GM12878 (cell line): ENCODE results near the gene SPATA32. TPM values are rescaled to one million over a fixed set of nuclear protein-coding genes. Genes with fewer than 3 reads are reported as not detected.

Source experiments
- ATAC-seq: fragments of 200-7000 bp; cut with Tn5 transposase; 3 replicates; pipeline ENCODE4 v1.9.1; 2020; ENCODE audit warnings: mild to moderate bottlenecking, moderate library complexity
- BruUV-seq: library from RNA; stranded (reverse); fragments of 400-500 nt; replicated peaks from 2 replicates; lab custom pipeline; 2021; lab: Mats Ljungman, UMichigan
- CTCF ChIA-PET: fragments of 300-600 bp; sonication (Branson Sonifier 250); formaldehyde crosslinking; extraction: SDS; loops from one replicate; lab custom pipeline; 2021; ENCODE audit warnings: inconsistent platforms; lab: Yijun Ruan, JAX
- POLR2A ChIA-PET: fragments of 350-600 bp; formaldehyde crosslinking; extraction: SDS; loops from one replicate; lab custom pipeline; 2021; ENCODE audit warnings: inconsistent platforms; lab: Charles Lee
- RAD21 ChIA-PET: fragments of 300-600 bp; sonication (Branson Sonifier 250); formaldehyde crosslinking; loops from one replicate; lab custom pipeline; 2023; ENCODE audit warnings: antibody characterized with exemption; ENCODE audit not compliant: unreplicated experiment; lab: Charles Lee
- SMC1A ChIA-PET: fragments of 300-600 bp; sonication (Branson Sonifier 250); formaldehyde crosslinking; loops from one replicate; lab custom pipeline; 2023; ENCODE audit not compliant: unreplicated experiment, uncharacterized antibody; lab: Charles Lee
- DNase-seq: peaks from one replicate; pipeline ENCODE4 v3.0.0-alpha.2; 2011; ENCODE audit warnings: low read depth, low spot score
- FAIRE-seq: peaks from 3 replicates; lab custom pipeline; 2011; peaks lifted over from hg19 to GRCh38; lab: Jason Lieb, UNC
- H2AFZ ChIP-seq: 2 replicates; pipeline ENCODE4 v1.6.0; 2011; ENCODE audit warnings: low read depth, low read length, control low read depth; ENCODE audit not compliant: control insufficient read depth
- H3K27ac ChIP-seq: 2 replicates; pipeline ENCODE4 v1.5.1; 2011; ENCODE audit warnings: control low read depth; ENCODE audit not compliant: control insufficient read depth, insufficient read depth
- H3K27me3 ChIP-seq, 2 experiments: replicated peaks in 1 of 2; 2 replicates each; pipeline versions ENCODE4 v1.6.0 to v1.6.1; 2011; ENCODE audit warnings: low read length in 1 of 2; ENCODE audit not compliant: control insufficient read depth in 2 of 2, insufficient read depth in 2 of 2
- H3K36me3 ChIP-seq, 2 experiments: 2 replicates each; pipeline ENCODE4 v1.5.1; 2011; ENCODE audit warnings: low read length in 1 of 2; ENCODE audit not compliant: control insufficient read depth in 2 of 2, insufficient read depth in 2 of 2
- H3K4me1 ChIP-seq: 2 replicates; pipeline ENCODE4 v1.6.1; 2011; ENCODE audit warnings: mild to moderate bottlenecking, low read length, moderate library complexity, mixed read lengths; ENCODE audit not compliant: control insufficient read depth, insufficient read depth
- H3K4me2 ChIP-seq: 2 replicates; pipeline ENCODE4 v1.6.0; 2011; ENCODE audit warnings: control low read depth; ENCODE audit not compliant: control insufficient read depth, insufficient read depth
- H3K4me3 ChIP-seq: fragments of 200-600 bp; sonication (generic); 2 replicates; pipeline ENCODE4 v1.5.1; 2016
- H3K79me2 ChIP-seq: 2 replicates; pipeline ENCODE4 v1.6.0; 2011; ENCODE audit warnings: low read length; ENCODE audit not compliant: control insufficient read depth, insufficient read depth
- H3K9ac ChIP-seq: 2 replicates; pipeline ENCODE4 v1.8.0; 2011; ENCODE audit warnings: low read length, control low read depth, mixed read lengths; ENCODE audit not compliant: control insufficient read depth, insufficient read depth
- H3K9me3 ChIP-seq: replicated peaks from 3 replicates; pipeline ENCODE4 v1.5.1; 2011; ENCODE audit warnings: mild to moderate bottlenecking, low read length; ENCODE audit not compliant: control insufficient read depth, insufficient read depth
- H4K20me1 ChIP-seq: 2 replicates; pipeline ENCODE4 v1.6.0; 2011; ENCODE audit not compliant: control insufficient read depth, insufficient read depth
- BACH1 ChIP-seq: fragments of 450-650 bp; IDR thresholded peaks from 2 replicates; pipeline ENCODE4 v1.6.1; 2017; ENCODE audit warnings: mild to moderate bottlenecking, borderline replicate concordance
- CBX3 ChIP-seq: fragments of 200-600 bp; sonication (generic); IDR thresholded peaks from 2 replicates; pipeline ENCODE4 v1.6.1; 2016; ENCODE audit warnings: low read depth, borderline replicate concordance
- CEBPB ChIP-seq, 2 experiments: fragments of 150-350 bp in 1 of 2; IDR thresholded peaks; 2 replicates each; pipeline ENCODE4 v1.6.1; 2012 to 2014; ENCODE audit warnings: low read depth in 2 of 2, low read length in 2 of 2, borderline replicate concordance in 1 of 2, inconsistent platforms in 1 of 2
- CHD2 ChIP-seq: IDR thresholded peaks from 2 replicates; pipeline ENCODE4 v1.6.1; 2011; ENCODE audit warnings: low read depth, low read length, improper control_type of control experiment, borderline replicate concordance
- CREM ChIP-seq: IDR thresholded peaks from 2 replicates; pipeline ENCODE4 v1.6.1; 2014; ENCODE audit warnings: antibody characterized with exemption, low read depth
- E2F4 ChIP-seq: IDR thresholded peaks from 2 replicates; pipeline ENCODE4 v1.6.1; 2012; ENCODE audit warnings: low read depth, low read length, improper control_type of control experiment
- GATAD2B ChIP-seq: fragments of 450-650 bp; conservative IDR thresholded peaks from 2 replicates; pipeline ENCODE4 v1.6.1; 2017; ENCODE audit warnings: low read depth, mild to moderate bottlenecking, moderate library complexity
- MLLT1 ChIP-seq: fragments of 450-650 bp; IDR thresholded peaks from 2 replicates; pipeline ENCODE4 v1.6.1; 2016; ENCODE audit warnings: mild to moderate bottlenecking
- SIN3A ChIP-seq: IDR thresholded peaks from 2 replicates; pipeline ENCODE4 v1.6.1; 2012; ENCODE audit warnings: low read depth, low read length, improper control_type of control experiment
- SKIL ChIP-seq: fragments of 450-650 bp; IDR thresholded peaks from 2 replicates; pipeline ENCODE4 v1.6.1; 2017; ENCODE audit warnings: mild to moderate bottlenecking, low read depth, inconsistent platforms; ENCODE audit not compliant: poor library complexity, severe bottlenecking
- SMC3 ChIP-seq: IDR thresholded peaks from 2 replicates; pipeline ENCODE4 v1.6.1; 2011; ENCODE audit warnings: low read length, improper control_type of control experiment, borderline replicate concordance
- TARDBP ChIP-seq: IDR thresholded peaks from 2 replicates; pipeline ENCODE4 v1.6.1; 2016; ENCODE audit warnings: borderline replicate concordance
- TCF12 ChIP-seq: IDR thresholded peaks from 2 replicates; pipeline ENCODE4 v1.6.1; 2011; ENCODE audit warnings: low read depth, mild to moderate bottlenecking, low read length
- ZBTB33 ChIP-seq: fragments of 450-650 bp; IDR thresholded peaks from 2 replicates; pipeline ENCODE4 v1.6.1; 2017; ENCODE audit warnings: mild to moderate bottlenecking
- ZNF384 ChIP-seq: IDR thresholded peaks from 2 replicates; pipeline ENCODE4 v1.6.1; 2012; ENCODE audit warnings: low read depth, mild to moderate bottlenecking, low read length, improper control_type of control experiment, borderline replicate concordance
- WGBS: methylation state at CpG from one replicate; pipeline ENCODE4 v1.1.6; 2016; ENCODE audit warnings: low lambda C conversion rate; ENCODE audit not compliant: insufficient replicate concordance, insufficient coverage; ENCODE audit errors: missing lambda C conversion rate; 5-methylcytosine and 5-hydroxymethylcytosine counted together
- in situ Hi-C: fragments of 300-500 bp; cut with MboI; formaldehyde crosslinking; loops from 9 replicates; pipeline ENCODE4 v1.14.3; 2018; ENCODE audit warnings: mixed read lengths
- intact Hi-C: fragments of 100-400 bp; cut with micrococcal nuclease; formaldehyde crosslinking; loops from one replicate; pipeline ENCODE4 v1.14.2; 2022; ENCODE audit not compliant: unreplicated experiment
- polyA plus RNA-seq, 11 experiments: library from polyadenylated mRNA; depleted of rRNA in 4 of 11; unstranded in 6 of 11; stranded (reverse) in 5 of 11; fragments of >200 nt; fragmentation: Nextera tagmentation in 4 of 11; fragmentation: Illumina TruSeq in 1 of 11; extraction: Ambion mirVana in 4 of 11; extraction: Trizol in 1 of 11; gene quantifications; 1 replicate in 1 of 11; 2 replicates in 10 of 11; pipeline versions ENCODE4 v1.2.1 to v1.2.3, GENCODE V29; 2011 to 2016; ENCODE audit warnings: inconsistent platforms in 2 of 11, missing spikeins in 2 of 11, low read depth in 1 of 11
- total RNA-seq, 4 experiments: library from RNA; depleted of rRNA in 3 of 4; stranded (reverse); fragments of >200 nt in 3 of 4; fragmentation: Illumina TruSeq in 1 of 4; extraction: Trizol in 1 of 4; gene quantifications; 2 replicates each; pipeline versions ENCODE4 v1.2.1 to v1.2.3, GENCODE V29; 2013 to 2021

SPATA32 gene
- total and polyA plus RNA-seq, 10 of the 15 experiments (the other 5 are each of a cell fraction or from before 2014, with no cell fraction given): 0.03 to 0.35 (median 0.11) TPM; not detected in 3

GRCh38 chr17:45309400-45309799, 47.5 kb upstream of the SPATA32 start (continued):
- no peak for TF ChIP-seq SKIL
- TF ChIP-seq CBX3: no peak
- no peak for TF ChIP-seq CREM

GRCh38 chr17:45308840-45309239, 46.9 kb upstream of the SPATA32 start:
- H3K27ac ChIP-seq: peak overlapping the region; percentile 59
- no peak for DNase-seq
- peak overlapping the region; percentile 97 for H3K4me2 ChIP-seq
- H3K4me1 ChIP-seq: peaks cover 79% of the 10 kb centered on the region
- no peaks in the 10 kb centered on the region; the same call in 2 of the 3 replicates for H3K9me3 ChIP-seq
- peaks cover 5 to 18% of the 10 kb centered on the region in 2 experiments for H3K36me3 ChIP-seq
- FAIRE-seq: no peak
- no peak for ATAC-seq
- WGBS: 74% methylated on average over 5 of the region's 5 CpGs
- in situ Hi-C loops: no loop called here
- ChIA-PET SMC1A (interaction anchor here (1.5 to 17.3 kb wide), 8 partner anchors 8 to 89 kb away, joined by 3 to 153 read pairs (median 8); partner anchors contain the start of gene MAP3K14), POLR2A (interaction anchor here (0.7 to 11.6 kb wide), 8 partner anchors 5 to 84 kb away, joined by 3 to 203 read pairs (median 10); partner anchors contain the start of genes FMNL1 and MAP3K14), RAD21 (interaction anchor here (0.8 to 12.1 kb wide), 4 partner anchors 6 to 76 kb away, joined by 3 to 216 read pairs (median 18); partner anchors contain the start of gene MAP3K14), CTCF (interaction anchor here (0.6 to 13.2 kb wide), 9 partner anchors 8 to 120 kb away, joined by 3 to 194 read pairs (median 4); partner anchors contain the start of gene MAP3K14)
- 0 out of 2 replicates have a peak overlapping the region, but pooled peaks have one; percentile 14 for H3K4me3 ChIP-seq
- no TSS peak for BruUV-seq
- H2AFZ ChIP-seq: no peak overlapping the region
- H3K27me3 ChIP-seq: no peaks in the 10 kb centered on the region
- intact Hi-C loops: no loop called here
- H4K20me1 ChIP-seq: no peaks in the 10 kb centered on the region
- no peak overlapping the region for H3K9ac ChIP-seq
- peaks cover 93% of the 10 kb centered on the region for H3K79me2 ChIP-seq
- TF ChIP-seq SMC3 (no peak), TARDBP (no peak), MLLT1 (no peak), CHD2 (no peak), ZBTB33 (no peak), CEBPB (IDR thresholded peaks at IDR 0.05; ENCODE audit: borderline replicate concordance in 1 of 2, low read depth in 2 of 2, low read length in 2 of 2) (no peak), TCF12 (no peak), BACH1 (no peak), SIN3A (no peak), ZNF384 (no peak), E2F4 (no peak), GATAD2B (no peak)
